Activated T-cell treated with anti-CD3 and anti-CD28 coated beads, Interleukin-2, amount 50 U/mL, for 72 hours (primary cell): ENCODE measurements around the gene ARHGAP24. TPM values are rescaled to one million over a fixed set of nuclear protein-coding genes. Genes with fewer than 3 reads are reported as not detected.
"Not testable (repeated sequence)": the region's sequence is repeated elsewhere in the genome, so short reads cannot be mapped to it uniquely, and the experiment has no call there.

Source experiments
- ATAC-seq, 2 donors: fragments of 150-1000 bp; cut with Tn5 transposase; replicated peaks in 1 of 2; 2 replicates each; pipeline ENCODE4 v1.10.0; 2021; ENCODE audit warnings: moderate library complexity in 2 of 2, mild to moderate bottlenecking in 1 of 2
- DNase-seq, 2 donors: peaks; one replicate each; pipeline ENCODE4 v3.0.0; 2021 to 2022; ENCODE audit warnings: mixed read lengths in 1 of 2
- H3K27ac Mint-ChIP-seq: one replicate; pipeline ENCODE4 v1.8.0; 2022; ENCODE audit warnings: mild to moderate bottlenecking, moderate library complexity, mixed read lengths
- H3K27me3 Mint-ChIP-seq: one replicate; pipeline ENCODE4 v1.8.0; 2022; ENCODE audit warnings: low read depth, mixed read lengths
- H3K36me3 Mint-ChIP-seq, 2 donors: one replicate each; pipeline ENCODE4 v1.8.0; 2022; ENCODE audit warnings: mixed read lengths in 2 of 2, mild to moderate bottlenecking in 1 of 2; ENCODE audit not compliant: insufficient read depth in 2 of 2
- H3K4me1 Mint-ChIP-seq: one replicate; pipeline ENCODE4 v1.8.0; 2022; ENCODE audit warnings: low read depth, mixed read lengths
- H3K4me3 Mint-ChIP-seq, 2 donors: one replicate each; pipeline ENCODE4 v1.8.0; 2022; ENCODE audit warnings: mild to moderate bottlenecking in 2 of 2, mixed read lengths in 2 of 2, moderate library complexity in 2 of 2
- H3K9me3 Mint-ChIP-seq, 2 donors: one replicate each; pipeline ENCODE4 v1.8.0; 2022; ENCODE audit warnings: mixed read lengths in 2 of 2
- total RNA-seq, 2 donors: library from RNA; stranded (reverse); gene quantifications; one replicate each; pipeline ENCODE4 v1.2.3, GENCODE V29; 2022

The ARHGAP24 gene
- total RNA-seq, 2 donors from 2014 or later: not detected

GRCh38 chr4:85615952-85616351 lies 141.0 kb downstream of the ARHGAP24 start:
- Mint-ChIP-seq H3K27ac (no peak overlapping the region), H3K27me3 (no peaks in the 10 kb centered on the region)
- no peak for ATAC-seq

GRCh38 chr4:85617202-85617601 lies 142.3 kb downstream of the ARHGAP24 start:
- no peak overlapping the region for H3K4me3 Mint-ChIP-seq
- H3K27ac Mint-ChIP-seq: no peak overlapping the region
- H3K27me3 Mint-ChIP-seq: no peaks in the 10 kb centered on the region
- no peak for DNase-seq
- no peak for ATAC-seq
- H3K36me3 Mint-ChIP-seq: no peaks in the 10 kb centered on the region
- H3K4me1 Mint-ChIP-seq: no peaks in the 10 kb centered on the region
- peaks cover 2 to 3% of the 10 kb centered on the region in 2 donors for H3K9me3 Mint-ChIP-seq

More at GRCh38 chr4:85615952-85616351, 141.0 kb downstream of the ARHGAP24 start:
- H3K4me3 Mint-ChIP-seq: no peak overlapping the region
- H3K36me3 Mint-ChIP-seq: no peaks in the 10 kb centered on the region
- H3K9me3 Mint-ChIP-seq: peaks cover under 1% of the 10 kb centered on the region in 2 donors
- no peak for DNase-seq
- no peaks in the 10 kb centered on the region for H3K4me1 Mint-ChIP-seq

GRCh38 chr4:85632981-85633380 lies 158.0 kb downstream of the ARHGAP24 start:
- DNase-seq (no peak), ATAC-seq (no peak)
- Mint-ChIP-seq H3K4me3 (no peak overlapping the region), H3K36me3 (peaks cover 2 to 4% of the 10 kb centered on the region in 2 donors), H3K27me3 (no peaks in the 10 kb centered on the region), H3K9me3 (peaks cover 9 to 13% of the 10 kb centered on the region in 2 donors), H3K27ac (no peak overlapping the region), H3K4me1 (no peaks in the 10 kb centered on the region)

GRCh38 chr4:85637778-85638177 lies 162.8 kb downstream of the ARHGAP24 start:
- Mint-ChIP-seq H3K36me3 (no peaks in the 10 kb centered on the region), H3K4me3 (no peak overlapping the region), H3K4me1 (no peaks in the 10 kb centered on the region), H3K9me3 (peaks cover 1 to 3% of the 10 kb centered on the region in 2 donors), H3K27me3 (no peaks in the 10 kb centered on the region), H3K27ac (no peak overlapping the region)
- ATAC-seq (no peak), DNase-seq (no peak)

GRCh38 chr4:85639946-85640345 lies 165.0 kb downstream of the ARHGAP24 start:
- H3K9me3 Mint-ChIP-seq: peaks cover 0 to 5% of the 10 kb centered on the region in 2 donors
- H3K36me3 Mint-ChIP-seq: no peaks in the 10 kb centered on the region
- H3K4me3 Mint-ChIP-seq: no peak overlapping the region
- H3K27me3 Mint-ChIP-seq: no peaks in the 10 kb centered on the region
- DNase-seq: no peak
- H3K27ac Mint-ChIP-seq: no peak overlapping the region
- ATAC-seq: no peak
- no peaks in the 10 kb centered on the region for H3K4me1 Mint-ChIP-seq

GRCh38 chr4:85642356-85643100 lies 167.6 kb downstream of the ARHGAP24 start:
- no peak for DNase-seq
- H3K36me3 Mint-ChIP-seq: no peaks in the 10 kb centered on the region
- H3K27ac Mint-ChIP-seq: no peak overlapping the region
- H3K4me1 Mint-ChIP-seq: no peaks in the 10 kb centered on the region
- ATAC-seq: no peak
- H3K27me3 Mint-ChIP-seq: no peaks in the 10 kb centered on the region
- H3K4me3 Mint-ChIP-seq: no peak overlapping the region
- peaks cover 0 to 2% of the 10 kb centered on the region in 2 donors for H3K9me3 Mint-ChIP-seq

- Mint-ChIP-seq H3K27me3 (no peaks in the 10 kb centered on the region), H3K9me3 (peaks cover 0 to 2% of the 10 kb centered on the region in 2 donors), H3K27ac (no peak overlapping the region), H3K4me3 (no peak overlapping the region), H3K4me1 (no peaks in the 10 kb centered on the region), H3K36me3 (no peaks in the 10 kb centered on the region)
- no peak for ATAC-seq
- DNase-seq: no peak
Observed at GRCh38 chr4:85644061-85644460, 169.1 kb downstream of the ARHGAP24 start.

- no peak overlapping the region for H3K4me3 Mint-ChIP-seq
- no peak overlapping the region for H3K27ac Mint-ChIP-seq
- H3K9me3 Mint-ChIP-seq: no peaks in the 10 kb centered on the region
- no peaks in the 10 kb centered on the region for H3K27me3 Mint-ChIP-seq
- no peaks in the 10 kb centered on the region for H3K36me3 Mint-ChIP-seq
- no peak for DNase-seq
- H3K4me1 Mint-ChIP-seq: no peaks in the 10 kb centered on the region
- no peak for ATAC-seq
Observed at GRCh38 chr4:85650908-85651307, 176.0 kb downstream of the ARHGAP24 start.

GRCh38 chr4:85656759-85657505 lies 182.0 kb downstream of the ARHGAP24 start:
- Mint-ChIP-seq H3K36me3 (no peaks in the 10 kb centered on the region), H3K27ac (no peak overlapping the region), H3K9me3 (peaks cover 0 to 3% of the 10 kb centered on the region in 2 donors), H3K27me3 (no peaks in the 10 kb centered on the region), H3K4me1 (no peaks in the 10 kb centered on the region), H3K4me3 (no peak overlapping the region)
- ATAC-seq: no peak
- no peak for DNase-seq

- Mint-ChIP-seq H3K4me1 (no peaks in the 10 kb centered on the region), H3K36me3 (no peaks in the 10 kb centered on the region), H3K4me3 (no peak overlapping the region), H3K9me3 (peaks cover 0 to 3% of the 10 kb centered on the region in 2 donors), H3K27me3 (no peaks in the 10 kb centered on the region), H3K27ac (no peak overlapping the region)
- no peak for ATAC-seq
- DNase-seq: no peak
Observed at GRCh38 chr4:85658766-85659439, 184.0 kb downstream of the ARHGAP24 start.

- no peak for ATAC-seq
- Mint-ChIP-seq H3K9me3 (peaks cover 2 to 3% of the 10 kb centered on the region in 2 donors), H3K4me1 (no peaks in the 10 kb centered on the region), H3K4me3 (no peak overlapping the region), H3K36me3 (no peaks in the 10 kb centered on the region), H3K27me3 (no peaks in the 10 kb centered on the region), H3K27ac (no peak overlapping the region)
- DNase-seq: no peak
Observed at GRCh38 chr4:85659610-85660218, 184.8 kb downstream of the ARHGAP24 start.

- H3K4me1 Mint-ChIP-seq, DNase-seq, H3K36me3 Mint-ChIP-seq, H3K27ac Mint-ChIP-seq, ATAC-seq, H3K4me3 Mint-ChIP-seq, H3K27me3 Mint-ChIP-seq: not testable (repeated sequence)
- peaks cover 7 to 12% of the 10 kb centered on the region in 2 donors for H3K9me3 Mint-ChIP-seq
Observed at GRCh38 chr4:85666625-85667024, 191.7 kb downstream of the ARHGAP24 start.

GRCh38 chr4:85669204-85669603 lies 194.3 kb downstream of the ARHGAP24 start:
- Mint-ChIP-seq H3K27ac (no peak overlapping the region), H3K9me3 (peaks cover 7 to 10% of the 10 kb centered on the region in 2 donors), H3K4me3 (no peak overlapping the region), H3K36me3 (no peaks in the 10 kb centered on the region), H3K27me3 (no peaks in the 10 kb centered on the region), H3K4me1 (no peaks in the 10 kb centered on the region)
- ATAC-seq (no peak), DNase-seq (no peak)
